Keratinocyte (primary cell): Measurements from ENCODE around the gene MVB12A. TPM values are rescaled to one million over a fixed set of nuclear protein-coding genes. Genes with fewer than 3 reads are reported as not detected.

Source experiments
- DNase-seq: peaks from one replicate; pipeline ENCODE4 v3.0.0-alpha.2; 2011; ENCODE audit warnings: low read depth, missing footprints, low spot score
- FAIRE-seq: peaks from 2 replicates; lab custom pipeline; 2011; peaks lifted over from hg19 to GRCh38; lab: Jason Lieb, UNC
- H2AFZ ChIP-seq: 2 replicates; pipeline ENCODE4 v1.6.0; 2012; ENCODE audit warnings: low read length, control low read depth, inconsistent platforms; ENCODE audit not compliant: control insufficient read depth
- H3K27ac ChIP-seq: 2 replicates; pipeline ENCODE4 v1.5.1; 2011; ENCODE audit warnings: low read length; ENCODE audit not compliant: control insufficient read depth, insufficient read depth
- H3K27me3 ChIP-seq: 3 replicates; pipeline ENCODE4 v1.6.0; 2011; ENCODE audit warnings: low read length; ENCODE audit not compliant: control insufficient read depth, insufficient read depth; ENCODE audit errors: extremely low read depth
- H3K36me3 ChIP-seq, 2 experiments: 2 replicates in 1 of 2; 3 replicates in 1 of 2; pipeline ENCODE4 v1.5.1; 2011; ENCODE audit warnings: low read length in 2 of 2, mild to moderate bottlenecking in 1 of 2; ENCODE audit not compliant: control insufficient read depth in 2 of 2, insufficient read depth in 2 of 2; ENCODE audit errors: extremely low read depth in 1 of 2
- H3K4me1 ChIP-seq: 3 replicates; pipeline ENCODE4 v1.5.1; 2011; ENCODE audit warnings: low read length; ENCODE audit not compliant: control insufficient read depth, insufficient read depth; ENCODE audit errors: extremely low read depth
- H3K4me2 ChIP-seq: 3 replicates; pipeline ENCODE4 v1.6.0; 2011; ENCODE audit warnings: low read depth, low read length; ENCODE audit not compliant: control insufficient read depth, insufficient read depth; ENCODE audit errors: extremely low read depth
- H3K4me3 ChIP-seq, 3 experiments: fragments of 200-600 bp in 1 of 3; sonication (generic) in 1 of 3; 2 replicates in 2 of 3; 3 replicates in 1 of 3; pipeline ENCODE4 v1.5.1; 2011 to 2016; ENCODE audit warnings: low read length in 3 of 3, mild to moderate bottlenecking in 3 of 3, control low read depth in 2 of 3, inconsistent platforms in 1 of 3, low read depth in 1 of 3, mixed read lengths in 1 of 3, mixed run types in 1 of 3, moderate library complexity in 1 of 3; ENCODE audit not compliant: control insufficient read depth in 2 of 3, insufficient read depth in 2 of 3; ENCODE audit errors: extremely low read depth in 1 of 3
- H3K79me2 ChIP-seq: 2 replicates; pipeline ENCODE4 v1.6.0; 2012; ENCODE audit warnings: low read length; ENCODE audit not compliant: control insufficient read depth, insufficient read depth
- H3K9ac ChIP-seq: 3 replicates; pipeline ENCODE4 v1.6.0; 2011; ENCODE audit warnings: low read length; ENCODE audit not compliant: control insufficient read depth, insufficient read depth; ENCODE audit errors: extremely low read depth
- H3K9me1 ChIP-seq: 3 replicates; pipeline ENCODE4 v1.6.0; 2011; ENCODE audit warnings: low read length; ENCODE audit not compliant: control insufficient read depth, insufficient read depth; ENCODE audit errors: extremely low read depth
- H3K9me3 ChIP-seq: 2 replicates; pipeline ENCODE4 v1.5.1; 2012; ENCODE audit warnings: low read depth, low read length; ENCODE audit not compliant: control insufficient read depth
- H4K20me1 ChIP-seq: 3 replicates; pipeline ENCODE4 v1.6.0; 2011; ENCODE audit warnings: low read length; ENCODE audit not compliant: control insufficient read depth, insufficient read depth; ENCODE audit errors: extremely low read depth
- EZH2 ChIP-seq: IDR thresholded peaks from one replicate; pipeline ENCODE4 v1.6.1; 2012; ENCODE audit warnings: inconsistent platforms, mild to moderate bottlenecking, low read length, moderate library complexity
- dilution Hi-C: fragments of 300-500 bp; cut with MboI; formaldehyde crosslinking; loops from one replicate; pipeline ENCODE4 v1.7.0; 2020; ENCODE audit warnings: low sequenced_read_pairs; ENCODE audit not compliant: extremely low pct_ligation_motif_present
- polyA plus RNA-seq, 5 experiments: library from polyadenylated mRNA; depleted of rRNA in 3 of 5; stranded (reverse) in 3 of 5; stranded (forward) in 1 of 5; unstranded in 1 of 5; fragments of >200 nt; gene quantifications; 1 replicate in 1 of 5; 2 replicates in 3 of 5; 3 replicates in 1 of 5; pipeline versions ENCODE4 v1.2.1 to v1.2.3, GENCODE V29; 2011 to 2012; ENCODE audit warnings: missing spikeins in 2 of 5, low read depth in 1 of 5, low replicate concordance in 1 of 5
- TF ChIP-seq, protein P1 (sequence below), 3 experiments: IDR thresholded peaks in 1 of 3; conservative IDR thresholded peaks in 1 of 3; optimal IDR thresholded peaks in 1 of 3; 2 replicates in 2 of 3; 3 replicates in 1 of 3; pipeline versions ENCODE3 to v1.5.1; 2011; ENCODE audit warnings: low read length in 3 of 3, mild to moderate bottlenecking in 3 of 3, moderate library complexity in 2 of 3, control low read depth in 1 of 3, inconsistent platforms in 1 of 3; ENCODE audit not compliant: insufficient read depth in 2 of 3; ENCODE audit errors: extremely low read depth in 1 of 3

Gene MVB12A
- polyA plus RNA-seq, 1 donor (not counting 4 experiments of a cell fraction or from before 2014, with no cell fraction given) = 23.3 TPM

GRCh38 chr19:17431417-17431816 lies 11.6 kb downstream of the MVB12A start:
- H3K9ac ChIP-seq = no peak overlapping the region
- dilution Hi-C loops = no loop called here
- TF ChIP-seq, protein P1, sequence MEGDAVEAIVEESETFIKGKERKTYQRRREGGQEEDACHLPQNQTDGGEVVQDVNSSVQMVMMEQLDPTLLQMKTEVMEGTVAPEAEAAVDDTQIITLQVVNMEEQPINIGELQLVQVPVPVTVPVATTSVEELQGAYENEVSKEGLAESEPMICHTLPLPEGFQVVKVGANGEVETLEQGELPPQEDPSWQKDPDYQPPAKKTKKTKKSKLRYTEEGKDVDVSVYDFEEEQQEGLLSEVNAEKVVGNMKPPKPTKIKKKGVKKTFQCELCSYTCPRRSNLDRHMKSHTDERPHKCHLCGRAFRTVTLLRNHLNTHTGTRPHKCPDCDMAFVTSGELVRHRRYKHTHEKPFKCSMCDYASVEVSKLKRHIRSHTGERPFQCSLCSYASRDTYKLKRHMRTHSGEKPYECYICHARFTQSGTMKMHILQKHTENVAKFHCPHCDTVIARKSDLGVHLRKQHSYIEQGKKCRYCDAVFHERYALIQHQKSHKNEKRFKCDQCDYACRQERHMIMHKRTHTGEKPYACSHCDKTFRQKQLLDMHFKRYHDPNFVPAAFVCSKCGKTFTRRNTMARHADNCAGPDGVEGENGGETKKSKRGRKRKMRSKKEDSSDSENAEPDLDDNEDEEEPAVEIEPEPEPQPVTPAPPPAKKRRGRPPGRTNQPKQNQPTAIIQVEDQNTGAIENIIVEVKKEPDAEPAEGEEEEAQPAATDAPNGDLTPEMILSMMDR (optimal IDR thresholded peaks at IDR 0.05 in 1 of 3, IDR thresholded peaks at IDR 0.05 in 1 of 3, conservative IDR thresholded peaks at IDR 0.05 in 1 of 3; ENCODE audit: extremely low read depth in 1 of 3, insufficient read depth in 2 of 3, low read length in 3 of 3) = no peak
- TF ChIP-seq EZH2 = no peak
- no peaks in the 10 kb centered on the region for H4K20me1 ChIP-seq
- H2AFZ ChIP-seq = no peak overlapping the region
- H3K4me2 ChIP-seq = no peak overlapping the region
- H3K36me3 ChIP-seq = no peaks in the 10 kb centered on the region
- H3K27me3 ChIP-seq = peaks cover 3% of the 10 kb centered on the region
- no peak for FAIRE-seq
- H3K9me1 ChIP-seq = no peaks in the 10 kb centered on the region
- H3K27ac ChIP-seq = no peak overlapping the region
- H3K9me3 ChIP-seq = no peaks in the 10 kb centered on the region
- H3K79me2 ChIP-seq = no peaks in the 10 kb centered on the region
- DNase-seq = no peak
- no peak overlapping the region for H3K4me3 ChIP-seq
- H3K4me1 ChIP-seq = no peaks in the 10 kb centered on the region

- no peaks in the 10 kb centered on the region for H3K79me2 ChIP-seq
Observed at GRCh38 chr19:17435218-17435617, 15.4 kb downstream of the MVB12A start.

More at GRCh38 chr19:17435218-17435617, 15.4 kb downstream of the MVB12A start:
- no peak overlapping the region for H2AFZ ChIP-seq
- TF ChIP-seq, protein P1 (optimal IDR thresholded peaks at IDR 0.05 in 1 of 3, IDR thresholded peaks at IDR 0.05 in 1 of 3, conservative IDR thresholded peaks at IDR 0.05 in 1 of 3; ENCODE audit: extremely low read depth in 1 of 3, insufficient read depth in 2 of 3, low read length in 3 of 3) = no peak
- TF ChIP-seq EZH2 = no peak
- no peak for FAIRE-seq
- no peaks in the 10 kb centered on the region for H3K4me1 ChIP-seq
- H4K20me1 ChIP-seq = no peaks in the 10 kb centered on the region
- no peak overlapping the region for H3K27ac ChIP-seq
- no peak overlapping the region for H3K4me2 ChIP-seq
- H3K27me3 ChIP-seq = no peaks in the 10 kb centered on the region
- no peaks in the 10 kb centered on the region for H3K36me3 ChIP-seq
- H3K9me3 ChIP-seq = no peaks in the 10 kb centered on the region
- no peaks in the 10 kb centered on the region for H3K9me1 ChIP-seq
- no peak overlapping the region for H3K9ac ChIP-seq
- DNase-seq = no peak
- H3K4me3 ChIP-seq = no peak overlapping the region
- dilution Hi-C loops = no loop called here
